H1 (cell line): ENCODE measurements around the gene RABL6. TPM values are rescaled to one million over a fixed set of nuclear protein-coding genes. Genes with fewer than 3 reads are reported as not detected.

Source experiments
- CTCF ChIA-PET: fragments of 300-600 bp; sonication (Branson Sonifier 250); formaldehyde crosslinking; loops from one replicate; lab custom pipeline; 2021; ENCODE audit not compliant: partially characterized antibody; lab: Charles Lee
- POLR2A ChIA-PET: fragments of 300-600 bp; sonication (Branson Sonifier 250); formaldehyde crosslinking; loops from one replicate; lab custom pipeline; 2021; ENCODE audit warnings: inconsistent platforms; ENCODE audit not compliant: partially characterized antibody; lab: Charles Lee
- DNase-seq, 2 experiments: peaks; one replicate each; pipeline versions ENCODE4 v3.0.0 to v3.0.0-alpha.2; 2010 to 2022; ENCODE audit warnings: low spot score in 2 of 2, low read depth in 1 of 2, mixed read lengths in 1 of 2
- FAIRE-seq: peaks from 2 replicates; lab custom pipeline; 2011; peaks lifted over from hg19 to GRCh38; lab: Jason Lieb, UNC
- H2AFZ ChIP-seq: 2 replicates; pipeline ENCODE4 v1.8.1; 2012; ENCODE audit warnings: low read length, inconsistent platforms
- H2AK5ac ChIP-seq: 2 replicates; pipeline ENCODE4 v1.6.1; 2013; ENCODE audit warnings: low read depth, low read length
- H2BK120ac ChIP-seq: replicated peaks from 2 replicates; pipeline ENCODE3; 2013; ENCODE audit warnings: low read depth, low read length, inconsistent platforms
- H2BK12ac ChIP-seq: 2 replicates; pipeline ENCODE4 v1.6.1; 2013; ENCODE audit warnings: low read depth, low read length
- H2BK15ac ChIP-seq: 2 replicates; pipeline ENCODE4 v1.6.1; 2013; ENCODE audit warnings: low read length
- H2BK20ac ChIP-seq: 2 replicates; pipeline ENCODE4 v1.6.1; 2013; ENCODE audit warnings: low read length
- H2BK5ac ChIP-seq: 2 replicates; pipeline ENCODE4 v1.6.1; 2013; ENCODE audit warnings: low read depth, low read length
- H3K14ac ChIP-seq: 2 replicates; pipeline ENCODE4 v1.6.1; 2013; ENCODE audit warnings: inconsistent platforms; ENCODE audit not compliant: insufficient read length
- H3K18ac ChIP-seq: 2 replicates; pipeline ENCODE4 v1.6.1; 2013; ENCODE audit warnings: low read length; ENCODE audit errors: extremely low read depth
- H3K23ac ChIP-seq: 2 replicates; pipeline ENCODE4 v1.6.1; 2013; ENCODE audit warnings: inconsistent platforms; ENCODE audit not compliant: insufficient read length
- H3K23me2 ChIP-seq: 2 replicates; pipeline ENCODE4 v1.6.1; 2013; ENCODE audit warnings: low read depth, low read length
- H3K27ac ChIP-seq: 2 replicates; pipeline ENCODE4 v1.6.1; 2011; ENCODE audit warnings: low read depth, low read length, inconsistent platforms
- H3K27me3 ChIP-seq, 4 experiments: replicated peaks in 1 of 4; 1 replicate in 1 of 4; 2 replicates in 3 of 4; pipeline versions ENCODE4 v1.6.1 to v1.8.1; 2011 to 2013; ENCODE audit warnings: low read length in 3 of 4, mild to moderate bottlenecking in 3 of 4, inconsistent platforms in 2 of 4, mixed read lengths in 2 of 4, moderate library complexity in 1 of 4; ENCODE audit not compliant: control insufficient read depth in 3 of 4, insufficient read depth in 3 of 4; ENCODE audit errors: extremely low read depth in 1 of 4
- H3K36me3 ChIP-seq, 4 experiments: 2 replicates each; pipeline versions ENCODE4 v1.6.1 to v1.8.1; 2011 to 2013; ENCODE audit warnings: mild to moderate bottlenecking in 4 of 4, low read length in 3 of 4, moderate library complexity in 2 of 4, control low read depth in 1 of 4, inconsistent platforms in 1 of 4; ENCODE audit not compliant: insufficient read depth in 4 of 4, control insufficient read depth in 2 of 4
- H3K4ac ChIP-seq: replicated peaks from 2 replicates; pipeline ENCODE3; 2013; ENCODE audit warnings: low read length, low read depth, mixed read lengths, inconsistent platforms; ENCODE audit not compliant: insufficient read length
- H3K4me1 ChIP-seq, 4 experiments: replicated peaks in 1 of 4; 1 replicate in 1 of 4; 2 replicates in 3 of 4; pipeline versions ENCODE4 v1.6.1 to v1.8.1; 2011 to 2013; ENCODE audit warnings: low read length in 3 of 4, inconsistent platforms in 2 of 4, mixed read lengths in 1 of 4; ENCODE audit not compliant: insufficient read depth in 4 of 4, control insufficient read depth in 3 of 4
- H3K4me2 ChIP-seq, 2 experiments: 2 replicates each; pipeline versions ENCODE4 v1.6.1 to v1.8.1; 2011 to 2013; ENCODE audit warnings: low read depth in 2 of 2, low read length in 2 of 2, control low read depth in 1 of 2, inconsistent platforms in 1 of 2, mild to moderate bottlenecking in 1 of 2; ENCODE audit not compliant: insufficient read depth in 1 of 2
- H3K4me3 ChIP-seq, 4 experiments: fragments of 200-600, 300-600 bp in 1 of 4; sonication (generic), shearing (Covaris generic), sonication (Bioruptor Twin) in 1 of 4; 2 replicates each; pipeline versions ENCODE4 v1.5.1 to v1.8.1; 2011 to 2016; ENCODE audit warnings: low read length in 4 of 4, low read depth in 3 of 4, control low read depth in 2 of 4, inconsistent platforms in 2 of 4, mild to moderate bottlenecking in 2 of 4, mixed read lengths in 1 of 4, moderate library complexity in 1 of 4; ENCODE audit not compliant: insufficient read depth in 2 of 4; ENCODE audit errors: extremely low read depth in 1 of 4
- H3K56ac ChIP-seq: replicated peaks from 2 replicates; pipeline ENCODE3; 2013; ENCODE audit warnings: low read depth, mild to moderate bottlenecking, mixed read lengths, low read length, inconsistent platforms; ENCODE audit not compliant: insufficient read length
- H3K79me1 ChIP-seq: 2 replicates; pipeline ENCODE4 v1.6.1; 2013; ENCODE audit warnings: low read depth, low read length, control low read depth
- H3K79me2 ChIP-seq, 2 experiments: 2 replicates each; pipeline versions ENCODE4 v1.6.1 to v1.8.1; 2012 to 2013; ENCODE audit warnings: low read length in 2 of 2, mild to moderate bottlenecking in 2 of 2, inconsistent platforms in 1 of 2; ENCODE audit not compliant: insufficient read depth in 2 of 2, control insufficient read depth in 1 of 2
- H3K9ac ChIP-seq, 4 experiments: replicated peaks in 1 of 4; 1 replicate in 1 of 4; 2 replicates in 3 of 4; pipeline versions ENCODE4 v1.6.1 to v1.8.1; 2011 to 2013; ENCODE audit warnings: low read depth in 3 of 4, low read length in 3 of 4, control low read depth in 2 of 4, mild to moderate bottlenecking in 2 of 4, moderate library complexity in 2 of 4, inconsistent platforms in 1 of 4; ENCODE audit errors: extremely low read depth in 1 of 4
- H3K9me3 ChIP-seq, 2 experiments: 2 replicates each; pipeline versions ENCODE4 v1.6.1 to v1.8.1; 2012 to 2013; ENCODE audit warnings: mild to moderate bottlenecking in 2 of 2, moderate library complexity in 2 of 2, control low read depth in 1 of 2, inconsistent platforms in 1 of 2, low read depth in 1 of 2, low read length in 1 of 2, mixed read lengths in 1 of 2; ENCODE audit not compliant: insufficient read depth in 2 of 2
- H4K20me1 ChIP-seq, 2 experiments: replicated peaks in 1 of 2; 2 replicates each; pipeline versions ENCODE3 to v1.8.1; 2011 to 2013; ENCODE audit warnings: inconsistent platforms in 2 of 2, low read length in 2 of 2, mild to moderate bottlenecking in 1 of 2; ENCODE audit not compliant: insufficient read depth in 2 of 2, control insufficient read depth in 1 of 2
- H4K5ac ChIP-seq: 2 replicates; pipeline ENCODE4 v1.6.1; 2013; ENCODE audit warnings: low read length, low read depth, mixed read lengths, inconsistent platforms; ENCODE audit not compliant: insufficient read length
- H4K8ac ChIP-seq: 2 replicates; pipeline ENCODE4 v1.8.0; 2013; ENCODE audit warnings: mild to moderate bottlenecking, moderate library complexity, low read length, inconsistent platforms; ENCODE audit not compliant: insufficient read depth; ENCODE audit errors: extremely low read depth
- H4K91ac ChIP-seq: replicated peaks from 2 replicates; pipeline ENCODE3; 2013; ENCODE audit warnings: low read length, mixed read lengths, inconsistent platforms; ENCODE audit not compliant: insufficient read length
- CHD1 ChIP-seq: IDR thresholded peaks from 2 replicates; pipeline ENCODE4 v1.6.1; 2012; ENCODE audit warnings: low read depth, low read length, improper control_type of control experiment
- EGR1 ChIP-seq: IDR thresholded peaks from 2 replicates; pipeline ENCODE4 v1.6.1; 2011; ENCODE audit warnings: low read depth, low read length, borderline replicate concordance
- GABPA ChIP-seq: IDR thresholded peaks from 2 replicates; pipeline ENCODE4 v1.6.1; 2011; ENCODE audit warnings: mild to moderate bottlenecking, low read length, moderate library complexity, borderline replicate concordance; ENCODE audit not compliant: insufficient read depth
- KDM5A ChIP-seq: fragments of 200-600 bp; IDR thresholded peaks from 2 replicates; pipeline ENCODE4 v1.7.1; 2012; ENCODE audit warnings: mild to moderate bottlenecking, low read length, inconsistent platforms, mixed read lengths
- RNF2 ChIP-seq: fragments of 200-900, 300-1000 bp; sonication (generic); IDR thresholded peaks from 2 replicates; pipeline ENCODE4 v1.7.1; 2016; ENCODE audit warnings: borderline replicate concordance, low read depth, mild to moderate bottlenecking, antibody characterized with exemption, low read length; ENCODE audit not compliant: poor library complexity, severe bottlenecking; ENCODE audit errors: missing control alignments
- SIN3A ChIP-seq, 2 experiments: IDR thresholded peaks in 1 of 2; conservative IDR thresholded peaks in 1 of 2; 2 replicates each; pipeline ENCODE4 v1.6.1; 2011 to 2012; ENCODE audit warnings: low read length in 2 of 2, improper control_type of control experiment in 1 of 2, low read depth in 1 of 2, mild to moderate bottlenecking in 1 of 2
- SP4 ChIP-seq: IDR thresholded peaks from 2 replicates; pipeline ENCODE4 v1.6.1; 2012; ENCODE audit warnings: low read length, inconsistent platforms
- YY1 ChIP-seq: IDR thresholded peaks from 2 replicates; pipeline ENCODE4 v1.6.1; 2011; ENCODE audit warnings: low read depth, mild to moderate bottlenecking, low read length
- ZNF274 ChIP-seq: IDR thresholded peaks from 2 replicates; pipeline ENCODE4 v1.7.0; 2012; ENCODE audit warnings: low read length, borderline replicate concordance; ENCODE audit errors: extremely low read depth
- WGBS, 2 experiments: shearing (Covaris generic) in 1 of 2; methylation state at CpG; one replicate each; pipeline versions ENCODE4 v1.1.6 to v1.1.7; 2013 to 2015; ENCODE audit warnings: low lambda C conversion rate in 2 of 2, mixed read lengths in 2 of 2, inconsistent platforms in 1 of 2, low coverage in 1 of 2, missing lambda C conversion rate in 1 of 2; ENCODE audit not compliant: insufficient replicate concordance in 2 of 2, insufficient coverage in 1 of 2, insufficient read length in 1 of 2; ENCODE audit errors: extremely low coverage in 1 of 2, missing lambda C conversion rate in 1 of 2; 5-methylcytosine and 5-hydroxymethylcytosine counted together
- polyA plus RNA-seq, 7 experiments: library from polyadenylated mRNA; depleted of rRNA in 3 of 7; stranded (reverse) in 5 of 7; unstranded in 2 of 7; fragments of >200 nt in 5 of 7; fragments of 200-250 nt in 2 of 7; gene quantifications; 1 replicate in 5 of 7; 2 replicates in 1 of 7; 4 replicates in 1 of 7; pipeline versions ENCODE4 v1.2.1 to v1.2.3, GENCODE V29; 2011 to 2013; ENCODE audit warnings: missing spikeins in 2 of 7, mixed read lengths in 2 of 7
- total RNA-seq: library from RNA; stranded (reverse); fragmentation: NEBNext Ultra II Directional; extraction: Animal tissue kit (Norgen Biotek cat#: 25700); gene quantifications from 2 replicates; pipeline ENCODE4 v1.2.1, GENCODE V29; 2021
- TF ChIP-seq, protein P1 (sequence below): IDR thresholded peaks from 2 replicates; pipeline ENCODE4 v1.6.1; 2011; ENCODE audit warnings: low read length, improper control_type of control experiment
- TF ChIP-seq, protein P2 (sequence below): IDR thresholded peaks from 2 replicates; pipeline ENCODE4 v1.6.1; 2012; ENCODE audit warnings: inconsistent platforms

The RABL6 gene
- total and polyA plus RNA-seq, 2 of the 8 experiments (the other 6 are each of a cell fraction or from before 2014, with no cell fraction given): 70.1 to 130 TPM

DNA sequence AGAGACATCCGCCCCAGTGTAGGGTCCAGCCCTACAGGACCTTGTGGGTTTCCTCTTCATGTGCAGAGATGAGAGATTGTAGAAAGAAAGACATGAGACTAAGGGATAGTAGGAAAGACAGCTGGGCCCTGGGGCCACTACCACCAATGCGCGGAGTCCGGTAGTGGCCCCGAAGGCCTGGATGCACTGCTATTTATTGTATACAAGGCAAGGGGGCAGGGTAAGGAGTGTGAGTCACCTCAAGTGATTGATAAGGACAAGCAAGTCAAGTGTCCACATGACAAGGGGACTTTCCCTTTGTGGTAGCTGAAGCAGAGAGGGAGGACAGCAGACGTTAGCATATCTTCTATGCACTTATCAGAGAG, 22.8 kb upstream of the RABL6 start:
- FAIRE-seq: no peak
- no peaks in the 10 kb centered on the region for H3K9me3 ChIP-seq

More for the DNA sequence above, 22.8 kb upstream of the RABL6 start:
- no peak overlapping the region for H3K4me2 ChIP-seq
- H2BK20ac ChIP-seq: no peak overlapping the region
- CTCF ChIA-PET: interaction anchor here (1.1 to 4.3 kb wide), 3 partner anchors 9 to 85 kb away, joined by 4 to 37 read pairs (median 5); no protein-coding TSS in a partner anchor
- no peak overlapping the region for H3K9ac ChIP-seq
- H3K18ac ChIP-seq: no peak overlapping the region
- no peaks in the 10 kb centered on the region; a peak in 1 of 7 replicates for H3K27me3 ChIP-seq
- H3K56ac ChIP-seq: no peak overlapping the region
- no peaks in the 10 kb centered on the region for H3K79me2 ChIP-seq
- no peak overlapping the region for H2BK120ac ChIP-seq
- H3K79me1 ChIP-seq: no peaks in the 10 kb centered on the region
- no peaks in the 10 kb centered on the region for H3K36me3 ChIP-seq
- no peak overlapping the region for H4K5ac ChIP-seq
- no peaks in the 10 kb centered on the region for H4K20me1 ChIP-seq
- POLR2A ChIA-PET: no interaction called here
- no peak overlapping the region for H3K4ac ChIP-seq
- H3K23ac ChIP-seq: no peak overlapping the region
- WGBS, 2 experiments: 94% methylated on average over 6 of the region's 6 CpGs; no CpG with 5 or more reads in 1 of the 2 experiments
- H2BK12ac ChIP-seq: no peak overlapping the region
- no peak overlapping the region for H4K91ac ChIP-seq
- H3K23me2 ChIP-seq: no peaks in the 10 kb centered on the region
- TF ChIP-seq RNF2 (no peak), SP4 (no peak), ZNF274 (no peak), SIN3A (conservative IDR thresholded peaks at IDR 0.05 in 1 of 2, IDR thresholded peaks at IDR 0.05 in 1 of 2; ENCODE audit: low read depth in 1 of 2, low read length in 2 of 2) (no peak), EGR1 (no peak), KDM5A (no peak), GABPA (no peak), YY1 (no peak), CHD1 (no peak)
- TF ChIP-seq, protein P1, sequence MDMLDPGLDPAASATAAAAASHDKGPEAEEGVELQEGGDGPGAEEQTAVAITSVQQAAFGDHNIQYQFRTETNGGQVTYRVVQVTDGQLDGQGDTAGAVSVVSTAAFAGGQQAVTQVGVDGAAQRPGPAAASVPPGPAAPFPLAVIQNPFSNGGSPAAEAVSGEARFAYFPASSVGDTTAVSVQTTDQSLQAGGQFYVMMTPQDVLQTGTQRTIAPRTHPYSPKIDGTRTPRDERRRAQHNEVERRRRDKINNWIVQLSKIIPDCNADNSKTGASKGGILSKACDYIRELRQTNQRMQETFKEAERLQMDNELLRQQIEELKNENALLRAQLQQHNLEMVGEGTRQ: no peak
- TF ChIP-seq, protein P2, sequence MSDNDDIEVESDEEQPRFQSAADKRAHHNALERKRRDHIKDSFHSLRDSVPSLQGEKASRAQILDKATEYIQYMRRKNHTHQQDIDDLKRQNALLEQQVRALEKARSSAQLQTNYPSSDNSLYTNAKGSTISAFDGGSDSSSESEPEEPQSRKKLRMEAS: no peak
- no peaks in the 10 kb centered on the region; a peak in 1 of 7 replicates for H3K4me1 ChIP-seq
- no peak overlapping the region for H3K4me3 ChIP-seq
- H2BK5ac ChIP-seq: no peak overlapping the region
- H2AFZ ChIP-seq: no peak overlapping the region
- no peak for DNase-seq
- no peak overlapping the region for H3K14ac ChIP-seq
- no peak overlapping the region for H2BK15ac ChIP-seq
- no peak overlapping the region for H2AK5ac ChIP-seq
- no peak overlapping the region for H4K8ac ChIP-seq
- no peak overlapping the region for H3K27ac ChIP-seq
